Central memory CD8-positive, alpha-beta T cell (primary cell): Measurements from ENCODE around the gene BCO2.

Experiments
- ATAC-seq: fragments of 150-1000 bp; cut with Tn5 transposase; replicated peaks from 2 replicates; pipeline ENCODE4 v1.10.0; 2022; ENCODE audit warnings: mild to moderate bottlenecking, moderate FRiP score, moderate number of reproducible peaks; ENCODE audit not compliant: poor library complexity, severe bottlenecking; ENCODE audit errors: extremely low read depth
- DNase-seq, 2 donors: peaks; one replicate each; pipeline ENCODE4 v3.0.0; 2021; ENCODE audit warnings: low spot score in 2 of 2
- H3K27ac Mint-ChIP-seq: one replicate; pipeline ENCODE4 v1.8.0; 2022; ENCODE audit warnings: low read depth, mild to moderate bottlenecking, moderate library complexity, mixed read lengths
- H3K27me3 Mint-ChIP-seq: one replicate; pipeline ENCODE4 v1.8.0; 2022; ENCODE audit warnings: mixed read lengths
- H3K36me3 Mint-ChIP-seq: one replicate; pipeline ENCODE4 v1.8.0; 2022; ENCODE audit warnings: mild to moderate bottlenecking, moderate library complexity, mixed read lengths; ENCODE audit not compliant: insufficient read depth
- H3K4me1 Mint-ChIP-seq: one replicate; pipeline ENCODE4 v1.8.0; 2022; ENCODE audit warnings: mixed read lengths
- H3K4me3 Mint-ChIP-seq: one replicate; pipeline ENCODE4 v1.8.0; 2022; ENCODE audit warnings: mild to moderate bottlenecking, moderate library complexity, mixed read lengths
- H3K9me3 Mint-ChIP-seq: one replicate; pipeline ENCODE4 v1.8.0; 2022; ENCODE audit warnings: mixed read lengths

BCO2 gene

DNA sequence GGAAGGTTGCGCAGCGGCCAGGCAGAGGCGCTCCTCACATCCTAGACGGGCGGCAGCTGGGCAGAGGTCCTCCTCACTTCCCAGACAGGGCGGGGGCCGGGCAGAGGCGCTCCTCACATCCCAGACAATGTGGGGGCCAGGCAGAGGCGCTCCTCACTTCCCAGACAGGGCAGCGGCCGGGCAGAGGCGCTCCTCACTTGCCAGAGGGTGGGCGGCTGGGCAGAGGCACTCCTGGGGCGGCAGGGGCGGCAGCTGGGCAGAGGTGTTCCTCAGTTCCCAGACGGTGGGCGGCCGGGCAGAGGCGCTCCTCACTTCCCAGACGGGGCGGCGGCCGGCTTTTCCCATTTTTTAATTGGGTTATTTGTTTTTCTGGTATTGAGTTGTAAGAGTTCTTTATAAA lies 30.8 kb downstream of the BCO2 start:
- DNase-seq: no peak
- Mint-ChIP-seq H3K27me3 (peaks cover 17% of the 10 kb centered on the region), H3K4me1 (no peaks in the 10 kb centered on the region), H3K36me3 (no peaks in the 10 kb centered on the region), H3K27ac (no peak overlapping the region), H3K4me3 (no peak overlapping the region), H3K9me3 (no peaks in the 10 kb centered on the region)
- ATAC-seq: no peak

DNA sequence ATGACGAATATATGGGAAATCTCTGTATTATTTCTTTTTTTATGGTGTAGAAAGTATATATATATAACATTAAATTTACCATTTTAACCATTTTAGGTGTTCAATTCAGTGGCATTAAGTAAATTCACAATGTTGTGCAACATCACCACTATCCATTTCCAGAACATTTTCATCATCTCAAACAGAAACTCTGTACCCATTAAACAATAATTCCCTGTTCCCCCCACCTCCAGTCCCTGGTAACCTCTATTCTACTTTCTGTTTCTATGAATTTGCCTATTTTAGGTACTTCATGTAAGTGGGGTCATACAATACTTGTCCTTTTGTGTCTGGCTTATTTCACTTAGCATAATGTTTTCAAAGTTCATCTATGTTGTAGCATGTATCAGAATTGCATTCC lies 35.6 kb downstream of the BCO2 start:
- no peak for DNase-seq
- Mint-ChIP-seq H3K36me3 (no peaks in the 10 kb centered on the region), H3K27ac (no peak overlapping the region), H3K27me3 (peaks cover 17% of the 10 kb centered on the region), H3K9me3 (no peaks in the 10 kb centered on the region), H3K4me1 (peaks cover 6% of the 10 kb centered on the region), H3K4me3 (no peak overlapping the region)
- ATAC-seq: no peak

DNA sequence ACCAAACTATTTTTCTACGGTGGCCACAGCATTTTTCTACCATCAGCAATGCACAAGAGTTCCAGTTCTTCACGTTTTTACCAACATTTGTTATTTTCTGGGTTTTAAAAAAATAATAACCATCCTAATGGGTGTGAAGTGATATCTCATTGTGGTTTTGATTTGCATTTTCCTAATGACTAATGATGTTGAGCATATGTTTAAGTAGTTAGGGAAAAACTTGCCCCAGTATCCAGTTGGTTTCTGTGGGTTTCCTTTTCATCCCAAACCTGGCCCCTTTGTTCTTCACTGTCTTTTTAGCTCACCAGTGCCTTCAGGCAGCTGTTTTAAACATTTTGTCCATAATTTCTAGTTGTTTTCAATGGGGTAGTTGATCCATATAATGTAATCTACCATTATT lies 36.2 kb downstream of the BCO2 start:
- no peak for ATAC-seq
- no peak overlapping the region for H3K4me3 Mint-ChIP-seq
- H3K9me3 Mint-ChIP-seq: no peaks in the 10 kb centered on the region
- H3K27me3 Mint-ChIP-seq: peaks cover 17% of the 10 kb centered on the region
- DNase-seq: no peak
- peaks cover 6% of the 10 kb centered on the region for H3K4me1 Mint-ChIP-seq
- no peak overlapping the region for H3K27ac Mint-ChIP-seq
- no peaks in the 10 kb centered on the region for H3K36me3 Mint-ChIP-seq

DNA sequence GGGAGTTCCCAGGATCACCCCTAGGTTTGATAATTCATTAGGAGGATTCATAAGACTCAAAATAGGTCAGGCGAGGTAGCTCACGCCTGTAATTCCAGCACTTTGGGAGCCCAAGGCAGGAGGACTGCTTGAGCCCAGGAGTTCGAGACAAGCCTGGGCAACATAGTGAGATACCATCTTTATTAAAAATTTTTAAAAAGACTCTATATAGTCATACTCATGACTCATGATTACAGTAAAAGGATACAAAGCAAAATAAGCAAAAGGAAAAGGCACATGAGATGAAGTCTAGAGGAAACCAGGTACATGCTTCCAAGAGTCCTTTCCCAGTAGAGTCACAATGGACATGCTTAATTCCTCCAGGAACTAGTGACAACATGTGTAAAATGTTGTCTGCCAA lies 37.0 kb downstream of the BCO2 start:
- Mint-ChIP-seq H3K27me3 (peaks cover 17% of the 10 kb centered on the region), H3K36me3 (no peaks in the 10 kb centered on the region), H3K9me3 (no peaks in the 10 kb centered on the region), H3K4me3 (no peak overlapping the region), H3K27ac (no peak overlapping the region), H3K4me1 (peaks cover 6% of the 10 kb centered on the region)
- ATAC-seq (no peak), DNase-seq (no peak)

DNA sequence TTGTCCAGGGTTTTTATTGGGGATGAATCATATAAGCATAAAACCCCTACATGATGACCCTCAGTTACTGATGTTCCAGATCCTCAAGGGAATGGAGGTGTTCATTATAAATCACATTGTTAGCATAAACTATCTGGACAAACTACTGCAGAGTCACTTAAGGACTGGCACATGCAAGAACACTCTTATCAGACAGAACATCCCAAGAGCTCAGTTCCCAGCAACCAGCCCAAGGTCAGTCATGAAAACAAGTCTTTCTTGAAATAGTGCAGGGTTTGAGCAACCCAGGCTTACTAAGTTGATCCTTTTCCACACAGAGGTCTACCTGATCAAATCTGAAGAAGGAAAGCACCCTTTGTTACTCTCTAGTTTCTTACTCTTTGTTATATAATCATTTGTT lies 37.4 kb downstream of the BCO2 start:
- ATAC-seq (no peak), DNase-seq (no peak)
- peaks cover 17% of the 10 kb centered on the region for H3K27me3 Mint-ChIP-seq
- no peaks in the 10 kb centered on the region for H3K9me3 Mint-ChIP-seq
- peaks cover 6% of the 10 kb centered on the region for H3K4me1 Mint-ChIP-seq
- no peak overlapping the region for H3K4me3 Mint-ChIP-seq
- no peaks in the 10 kb centered on the region for H3K36me3 Mint-ChIP-seq
- H3K27ac Mint-ChIP-seq: no peak overlapping the region

DNA sequence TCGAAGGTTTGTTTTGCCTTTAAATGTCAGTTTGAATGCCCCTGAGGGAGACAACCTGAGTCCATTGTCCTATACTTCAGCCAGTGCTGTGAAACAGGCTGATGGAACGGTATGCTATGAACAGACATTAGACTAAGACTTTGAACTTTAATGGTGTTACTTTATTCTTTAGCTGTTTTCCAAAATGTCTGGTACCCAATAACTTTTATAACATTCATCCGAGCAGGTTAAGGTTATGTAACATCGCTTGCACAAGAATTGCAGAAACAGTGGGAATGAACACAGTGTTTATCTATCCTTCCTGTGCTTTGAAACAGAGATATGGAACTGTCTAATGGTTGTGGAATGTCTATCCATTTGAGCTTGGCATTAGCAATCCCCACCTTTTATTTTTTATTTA lies 38.4 kb downstream of the BCO2 start:
- peaks cover 15% of the 10 kb centered on the region for H3K27me3 Mint-ChIP-seq
- H3K4me1 Mint-ChIP-seq: peaks cover 6% of the 10 kb centered on the region
- no peak for ATAC-seq

DNA sequence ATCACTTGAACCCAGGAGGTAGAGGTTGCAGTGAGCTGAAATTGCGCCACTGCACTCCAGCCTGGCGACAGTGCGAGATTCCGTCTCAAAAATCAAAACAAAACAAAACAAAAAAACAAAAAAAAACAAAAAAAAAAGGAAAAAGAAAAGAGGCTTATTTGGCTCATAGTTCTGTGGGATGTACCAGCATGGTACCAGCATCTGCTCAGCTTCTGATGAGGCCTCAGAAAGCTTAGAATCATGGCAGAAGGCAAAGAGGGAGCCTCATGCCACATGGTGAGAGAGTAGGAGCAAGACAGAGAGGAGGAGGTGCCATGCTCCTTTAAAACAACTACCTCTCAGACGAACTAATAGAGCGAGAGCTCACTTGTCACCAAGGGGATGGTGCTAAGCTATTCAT lies 40.3 kb downstream of the BCO2 start:
- ATAC-seq (no peak), DNase-seq (no peak)
- Mint-ChIP-seq H3K27ac (no peak overlapping the region), H3K4me1 (peaks cover 11% of the 10 kb centered on the region), H3K4me3 (no peak overlapping the region), H3K27me3 (no peaks in the 10 kb centered on the region), H3K9me3 (no peaks in the 10 kb centered on the region), H3K36me3 (peaks cover 1% of the 10 kb centered on the region)

More for the DNA sequence above, 38.4 kb downstream of the BCO2 start:
- Mint-ChIP-seq H3K4me3 (no peak overlapping the region), H3K27ac (no peak overlapping the region), H3K36me3 (peaks cover 1% of the 10 kb centered on the region), H3K9me3 (no peaks in the 10 kb centered on the region)
- DNase-seq: no peak

DNA sequence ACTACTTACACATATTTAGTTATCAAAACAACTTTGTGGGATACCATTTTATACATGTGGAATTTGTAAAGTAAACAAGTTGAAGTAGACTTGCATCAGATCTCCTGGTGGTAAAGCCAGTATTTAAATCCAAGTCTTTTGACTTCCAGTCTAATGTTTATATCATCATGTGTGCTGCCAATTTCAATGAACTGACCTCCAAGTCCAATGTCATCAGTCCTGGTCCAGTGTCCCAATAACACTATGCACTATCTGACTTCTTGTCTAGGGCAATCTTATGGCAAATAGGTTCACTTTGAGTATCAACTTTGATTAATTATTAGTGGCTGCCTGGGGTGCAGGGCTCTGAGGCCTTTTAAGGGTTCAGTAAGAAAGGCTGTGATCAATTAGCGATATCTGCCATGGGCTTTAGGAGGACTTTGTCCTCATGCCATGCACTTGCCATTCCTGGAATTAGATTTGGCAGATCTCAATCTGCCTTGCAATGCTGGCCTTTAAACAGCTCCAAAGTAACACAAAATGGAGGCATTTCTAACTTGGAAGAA lies 41.3 kb downstream of the BCO2 start:
- ATAC-seq (no peak), DNase-seq (no peak)
- Mint-ChIP-seq H3K4me1 (peaks cover 8% of the 10 kb centered on the region), H3K36me3 (peaks cover 1% of the 10 kb centered on the region), H3K27me3 (no peaks in the 10 kb centered on the region), H3K9me3 (no peaks in the 10 kb centered on the region), H3K27ac (no peak overlapping the region), H3K4me3 (no peak overlapping the region)

DNA sequence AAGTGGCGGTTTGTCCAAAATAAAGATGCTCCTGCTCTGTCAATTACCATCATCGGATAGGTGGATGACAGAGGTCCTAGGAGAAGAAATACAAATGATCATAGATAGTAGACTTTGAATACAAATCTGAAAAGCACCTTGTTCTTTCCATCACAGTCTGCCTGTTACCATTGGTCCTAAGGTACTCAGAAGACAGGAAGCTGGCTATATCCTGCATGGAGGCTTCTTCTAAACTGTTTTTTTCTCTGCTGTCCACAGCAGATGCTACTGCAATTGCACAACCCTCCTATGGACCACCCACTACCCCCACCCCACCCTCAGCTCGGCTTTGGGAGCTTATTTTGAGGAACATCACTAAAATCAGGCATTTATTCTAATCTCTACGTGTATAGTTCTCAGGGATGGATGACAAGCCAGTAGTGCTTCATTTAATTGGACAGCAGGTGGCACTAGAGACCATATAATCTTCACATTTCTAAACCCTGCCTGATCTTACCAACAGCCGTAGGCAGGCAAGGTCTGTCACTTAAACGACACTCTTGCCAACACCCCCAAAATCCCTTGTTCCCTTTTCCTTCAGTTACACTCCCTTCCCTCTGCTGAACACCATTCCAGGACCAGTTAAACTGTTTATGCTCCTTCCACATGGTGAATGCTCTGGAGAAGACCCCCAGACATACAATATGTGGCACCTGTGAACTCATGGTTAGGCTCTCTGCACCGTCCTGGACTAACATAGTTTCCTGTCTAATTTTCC lies 44.3 kb downstream of the BCO2 start:
- Mint-ChIP-seq H3K4me3 (no peak overlapping the region), H3K4me1 (peaks cover 5% of the 10 kb centered on the region), H3K36me3 (peaks cover 1% of the 10 kb centered on the region), H3K9me3 (no peaks in the 10 kb centered on the region), H3K27me3 (no peaks in the 10 kb centered on the region), H3K27ac (no peak overlapping the region)
- peak; percentile 97 for ATAC-seq
- DNase-seq: peak; percentile 15 to 46

DNA sequence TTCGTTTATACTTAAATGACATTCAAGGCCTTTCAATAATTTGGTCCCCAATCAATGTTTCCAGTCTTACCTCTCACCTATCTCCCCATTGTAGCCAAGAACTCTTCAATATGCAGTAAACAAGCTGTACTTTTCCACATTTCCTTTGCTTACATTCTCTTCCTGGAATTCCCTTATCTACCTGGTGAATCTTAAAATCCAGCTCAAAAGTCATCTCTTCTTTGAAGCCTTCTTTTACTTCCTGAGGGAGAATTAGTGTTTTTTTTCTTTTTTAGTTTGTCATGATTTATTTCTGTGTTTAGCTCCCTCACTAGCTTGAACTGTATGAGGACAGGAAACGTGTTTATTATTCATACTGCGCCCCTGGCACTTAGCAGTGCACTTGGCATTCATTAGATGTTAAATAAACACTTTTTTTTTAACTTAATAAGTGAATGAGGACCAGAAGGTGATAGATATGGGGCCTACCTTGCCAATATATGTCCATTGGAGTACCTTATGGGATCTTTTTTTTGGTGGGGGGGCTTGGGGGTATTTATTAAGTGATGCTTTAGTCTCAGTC lies 46.0 kb downstream of the BCO2 start:
- Mint-ChIP-seq H3K4me3 (no peak overlapping the region), H3K9me3 (no peaks in the 10 kb centered on the region), H3K27ac (no peak overlapping the region), H3K4me1 (peaks cover 5% of the 10 kb centered on the region), H3K27me3 (no peaks in the 10 kb centered on the region), H3K36me3 (peaks cover 7% of the 10 kb centered on the region)
- DNase-seq: no peak
- ATAC-seq: no peak

DNA sequence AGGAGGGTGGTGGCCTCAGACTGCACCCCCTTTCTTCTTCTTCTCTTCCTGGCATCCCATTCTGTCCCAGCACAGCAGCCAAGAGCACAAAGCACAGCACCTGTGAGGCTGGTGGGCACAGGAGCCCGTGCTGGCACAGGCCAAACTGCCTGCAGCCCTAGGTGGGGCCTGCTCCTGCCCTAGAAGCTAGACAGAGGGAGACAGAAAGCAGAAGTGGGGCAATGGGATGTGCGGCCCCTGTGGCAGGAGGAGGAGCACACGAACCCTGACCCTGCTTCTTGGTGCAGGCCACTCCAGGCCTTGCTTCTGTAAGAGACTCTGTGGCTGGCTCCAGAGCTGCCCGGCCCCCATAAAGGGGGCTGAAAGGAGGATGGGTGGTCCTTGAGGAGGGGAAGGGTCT lies 47.0 kb downstream of the BCO2 start:
- no peak for DNase-seq
- Mint-ChIP-seq H3K27me3 (no peaks in the 10 kb centered on the region), H3K27ac (no peak overlapping the region), H3K4me3 (no peak overlapping the region), H3K36me3 (peaks cover 14% of the 10 kb centered on the region), H3K9me3 (no peaks in the 10 kb centered on the region), H3K4me1 (peaks cover 11% of the 10 kb centered on the region)
- no peak for ATAC-seq

DNA sequence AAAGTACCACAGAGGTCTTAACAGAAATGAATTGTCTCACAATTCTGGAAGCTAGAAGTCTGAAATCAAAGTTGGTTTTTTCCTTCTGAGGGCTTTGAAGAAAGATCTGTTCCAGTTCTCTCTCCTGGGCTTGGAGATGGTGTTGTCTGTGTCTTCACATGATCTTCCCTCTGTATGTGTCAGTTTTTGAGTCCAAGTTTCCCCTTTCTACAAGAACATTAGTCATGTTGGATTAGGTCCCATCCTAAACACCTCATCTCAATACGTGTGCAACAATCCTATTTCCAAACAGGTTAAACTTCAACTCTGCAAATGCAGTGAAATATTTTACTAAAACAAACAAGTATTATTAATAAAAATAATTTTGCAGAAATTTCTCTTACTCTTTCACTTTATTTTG lies 47.8 kb downstream of the BCO2 start:
- H3K9me3 Mint-ChIP-seq: no peaks in the 10 kb centered on the region
- no peaks in the 10 kb centered on the region for H3K27me3 Mint-ChIP-seq
- no peak overlapping the region for H3K27ac Mint-ChIP-seq
- H3K4me3 Mint-ChIP-seq: no peak overlapping the region
- DNase-seq (no peak), ATAC-seq (no peak)
- peaks cover 15% of the 10 kb centered on the region for H3K36me3 Mint-ChIP-seq
- peaks cover 15% of the 10 kb centered on the region for H3K4me1 Mint-ChIP-seq
